Breast epithelium (tissue), 3 donors: Measurements from ENCODE around the gene EP300.

Experiments
- CTCF ChIP-seq, 3 donors: fragments of 450-650 bp; IDR thresholded peaks; one replicate each; pipeline ENCODE4 v1.5.1; 2016 to 2017; ENCODE audit warnings: antibody characterized with exemption in 3 of 3, mild to moderate bottlenecking in 3 of 3, moderate library complexity in 3 of 3
- POLR2A ChIP-seq: fragments of 450-650 bp; IDR thresholded peaks from one replicate; pipeline ENCODE4 v1.6.1; 2016; ENCODE audit warnings: antibody characterized with exemption, mild to moderate bottlenecking, moderate library complexity

- TF ChIP-seq CTCF (IDR thresholded peaks at IDR 0.05) (no peak), POLR2A (no peak)
Measured at GRCh38 chr22:41070665-41071331, 21.6 kb upstream of the EP300 start.
